HCT116 (cell line): ENCODE measurements around the gene PCDH9. TPM values are rescaled to one million over a fixed set of nuclear protein-coding genes. Genes with fewer than 3 reads are reported as not detected.

Source experiments
- ATAC-seq: fragments of 200-7000 bp; cut with Tn5 transposase; 2 replicates; pipeline ENCODE4 v1.9.1; 2020; ENCODE audit warnings: mild to moderate bottlenecking, moderate library complexity
- BruUV-seq: library from RNA; stranded (reverse); fragments of 400-500 nt; replicated peaks from 2 replicates; lab custom pipeline; 2021; lab: Mats Ljungman, UMichigan
- CTCF ChIA-PET: fragments of 300-600 bp; sonication (Branson Sonifier 250); formaldehyde crosslinking; loops from one replicate; lab custom pipeline; 2021; ENCODE audit warnings: antibody characterized with exemption; lab: Charles Lee
- POLR2A ChIA-PET: fragments of 300-600, 350-600 bp; sonication (Branson Sonifier 250); formaldehyde crosslinking; loops from one replicate; lab custom pipeline; 2021; ENCODE audit warnings: antibody characterized with exemption; lab: Charles Lee
- RAD21 ChIA-PET, 2 experiments: fragments of 300-600 bp; sonication (Branson Sonifier 250); formaldehyde crosslinking; loops; one replicate each; lab custom pipeline; 2023; ENCODE audit warnings: low total read pairs in 2 of 2; ENCODE audit not compliant: uncharacterized antibody in 2 of 2, unreplicated experiment in 2 of 2, low non-redundant PET in 1 of 2; lab: Charles Lee
- DNase-seq: peaks from one replicate; pipeline ENCODE4 v3.0.0-alpha.2; 2010; ENCODE audit warnings: low read depth, low spot score
- H2AFZ ChIP-seq: fragments of 200-600 bp; shearing (Covaris generic), sonication (generic); 2 replicates; pipeline ENCODE4 v1.6.1; 2017; ENCODE audit warnings: low read depth, mixed run types, mixed read lengths, antibody characterized with exemption, low read length; ENCODE audit not compliant: poor library complexity, severe bottlenecking
- H3K27ac ChIP-seq: 2 replicates; pipeline ENCODE4 v1.5.1; 2012; ENCODE audit warnings: low read depth, low read length
- H3K27me3 ChIP-seq: fragments of 200-600 bp; sonication (generic); 2 replicates; pipeline ENCODE4 v1.6.1; 2016; ENCODE audit warnings: mixed run types, low read length, mixed read lengths; ENCODE audit not compliant: insufficient read depth
- H3K36me3 ChIP-seq, 2 experiments: fragments of 200-500 bp in 1 of 2; fragments of 200-600 bp in 1 of 2; sonication (Bioruptor generic) in 1 of 2; sonication (generic) in 1 of 2; 2 replicates each; pipeline versions ENCODE4 v1.5.1 to v1.6.1; 2014 to 2016; ENCODE audit warnings: low read length in 2 of 2, inconsistent platforms in 1 of 2, mixed read lengths in 1 of 2, mixed run types in 1 of 2; ENCODE audit not compliant: insufficient read depth in 2 of 2, control insufficient read depth in 1 of 2
- H3K4me1 ChIP-seq, 2 experiments: fragments of 200-600 bp in 1 of 2; sonication (generic) in 1 of 2; 2 replicates each; pipeline versions ENCODE4 v1.5.1 to v1.6.1; 2012 to 2017; ENCODE audit warnings: low read length in 2 of 2, inconsistent platforms in 1 of 2, mild to moderate bottlenecking in 1 of 2, mixed read lengths in 1 of 2, mixed run types in 1 of 2, moderate library complexity in 1 of 2; ENCODE audit not compliant: insufficient read depth in 2 of 2, control insufficient read depth in 1 of 2
- H3K4me2 ChIP-seq: fragments of 200-600 bp; sonication (generic); 2 replicates; pipeline ENCODE4 v1.6.1; 2017; ENCODE audit warnings: mixed run types, low read length, mixed read lengths
- H3K4me3 ChIP-seq, 2 experiments: fragments of 200-600 bp in 1 of 2; sonication (generic) in 1 of 2; replicated peaks in 1 of 2; 2 replicates each; pipeline ENCODE4 v1.5.1; 2011 to 2016; ENCODE audit warnings: low read length in 2 of 2, control low read depth in 1 of 2, low read depth in 1 of 2, mild to moderate bottlenecking in 1 of 2, mixed read lengths in 1 of 2, mixed run types in 1 of 2
- H3K79me2 ChIP-seq: fragments of 200-600 bp; sonication (generic); 2 replicates; pipeline ENCODE4 v1.6.1; 2017; ENCODE audit warnings: mild to moderate bottlenecking, mixed run types, low read length, moderate library complexity, mixed read lengths; ENCODE audit not compliant: insufficient read depth
- H3K9ac ChIP-seq: fragments of 200-600 bp; sonication (generic); 2 replicates; pipeline ENCODE4 v1.6.1; 2016; ENCODE audit warnings: low read length, mixed read lengths
- H3K9me2 ChIP-seq: fragments of 200-600 bp; sonication (generic), shearing (Covaris generic); 2 replicates; pipeline ENCODE4 v1.6.1; 2017; ENCODE audit warnings: mixed run types, mild to moderate bottlenecking, moderate library complexity; ENCODE audit not compliant: insufficient read depth
- H3K9me3 ChIP-seq, 2 experiments: fragments of 200-500 bp in 1 of 2; fragments of 200-600 bp in 1 of 2; sonication (Bioruptor generic) in 1 of 2; sonication (generic) in 1 of 2; 2 replicates each; pipeline ENCODE4 v1.6.1; 2014 to 2017; ENCODE audit warnings: low read length in 2 of 2, mixed read lengths in 2 of 2, inconsistent platforms in 1 of 2, low read depth in 1 of 2, mild to moderate bottlenecking in 1 of 2, mixed run types in 1 of 2, moderate library complexity in 1 of 2; ENCODE audit not compliant: control insufficient read depth in 1 of 2, insufficient read depth in 1 of 2
- H4K20me1 ChIP-seq: fragments of 200-600 bp; sonication (generic), shearing (Covaris generic); 2 replicates; pipeline ENCODE4 v1.6.1; 2017; ENCODE audit warnings: mixed run types, mild to moderate bottlenecking, moderate library complexity; ENCODE audit not compliant: insufficient read depth
- CBX3 ChIP-seq: IDR thresholded peaks from 2 replicates; pipeline ENCODE4 v1.6.1; 2012; ENCODE audit warnings: low read depth
- EZH2phosphoT487 ChIP-seq: fragments of 200-600 bp; IDR thresholded peaks from 2 replicates; pipeline ENCODE4 v1.6.1; 2018; ENCODE audit warnings: antibody characterized with exemption, borderline replicate concordance
- POLR2A ChIP-seq: IDR thresholded peaks from 2 replicates; pipeline ENCODE4 v1.7.0; 2011; ENCODE audit warnings: borderline replicate concordance; ENCODE audit not compliant: insufficient read depth, insufficient read length; ENCODE audit errors: extremely low read depth
- POLR2AphosphoS5 ChIP-seq: IDR thresholded peaks from 2 replicates; pipeline ENCODE4 v1.6.1; 2011; ENCODE audit warnings: mild to moderate bottlenecking, low read depth, low read length, moderate library complexity
- RAD21 ChIP-seq: IDR thresholded peaks from 2 replicates; pipeline ENCODE4 v1.6.1; 2012; ENCODE audit warnings: low read depth, mild to moderate bottlenecking
- SIN3A ChIP-seq: IDR thresholded peaks from 2 replicates; pipeline ENCODE4 v1.6.1; 2012; ENCODE audit warnings: low read depth
- SRF ChIP-seq: IDR thresholded peaks from 2 replicates; pipeline ENCODE4 v1.6.1; 2012; ENCODE audit warnings: low read depth
- intact Hi-C: fragments of 100-400 bp; cut with micrococcal nuclease; formaldehyde crosslinking; loops from 2 replicates; pipeline ENCODE4 v1.10.0; 2022
- total RNA-seq: library from RNA; stranded (reverse); gene quantifications from one replicate; pipeline ENCODE4 v1.2.1, GENCODE V29; 2021; ENCODE audit not compliant: unreplicated experiment
- TF ChIP-seq, protein P1 (sequence below): IDR thresholded peaks from 2 replicates; pipeline ENCODE4 v1.6.1; 2012; ENCODE audit warnings: low read depth
- TF ChIP-seq, protein P2 (sequence below): IDR thresholded peaks from 2 replicates; pipeline ENCODE4 v1.6.1; 2012

Gene PCDH9
- total RNA-seq, 1 experiment from 2014 or later, result 0.02 TPM

DNA sequence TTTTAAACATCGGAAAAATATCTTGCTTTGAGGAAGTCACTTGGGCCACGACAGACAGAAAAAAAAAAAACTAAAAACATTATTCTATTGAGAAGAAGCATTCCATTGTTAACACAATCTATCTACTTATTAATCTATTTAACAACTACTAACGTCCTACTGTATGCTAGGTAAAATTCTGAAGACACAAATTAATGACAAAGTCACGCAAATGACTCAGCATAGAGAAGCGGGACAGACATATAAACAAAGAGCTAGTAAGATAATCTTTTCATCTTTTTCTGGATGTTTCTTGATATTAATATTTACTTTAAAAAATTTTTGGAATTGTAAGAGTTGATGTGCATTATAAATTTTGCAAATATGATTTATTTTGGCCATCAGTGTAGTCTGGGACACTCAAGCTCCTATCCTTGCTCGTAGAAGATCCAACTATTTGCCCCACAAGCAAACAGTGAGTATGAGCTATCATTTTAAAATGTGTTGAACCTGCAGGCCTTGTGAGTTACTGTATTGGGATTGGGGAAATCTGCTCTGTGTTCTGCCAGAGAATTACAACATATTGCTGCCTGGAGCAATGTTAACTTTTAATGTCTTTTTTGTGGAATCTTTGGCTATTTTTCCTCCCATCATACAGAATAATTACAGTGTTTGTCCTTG is 109.1 kb downstream of the PCDH9 start:
- no TSS peak for BruUV-seq
- ChIA-PET RAD21 (no interaction called here), CTCF (no interaction called here), POLR2A (no interaction called here)
- H3K27me3 ChIP-seq, result no peaks in the 10 kb centered on the region
- DNase-seq (no peak), ATAC-seq (no peak)
- no peak overlapping the region for H3K4me3 ChIP-seq
- no peak overlapping the region for H3K4me2 ChIP-seq
- no peak overlapping the region for H2AFZ ChIP-seq
- no peak overlapping the region for H3K9ac ChIP-seq
- H3K79me2 ChIP-seq, result no peaks in the 10 kb centered on the region
- no peaks in the 10 kb centered on the region for H4K20me1 ChIP-seq
- intact Hi-C loops, result no loop called here
- no peaks in the 10 kb centered on the region for H3K36me3 ChIP-seq
- H3K9me3 ChIP-seq, result no peaks in the 10 kb centered on the region
- no peaks in the 10 kb centered on the region for H3K9me2 ChIP-seq
- no peak overlapping the region for H3K27ac ChIP-seq
- no peaks in the 10 kb centered on the region for H3K4me1 ChIP-seq
- no peak for TF ChIP-seq SIN3A
- TF ChIP-seq CBX3, result no peak
- TF ChIP-seq, protein P1, sequence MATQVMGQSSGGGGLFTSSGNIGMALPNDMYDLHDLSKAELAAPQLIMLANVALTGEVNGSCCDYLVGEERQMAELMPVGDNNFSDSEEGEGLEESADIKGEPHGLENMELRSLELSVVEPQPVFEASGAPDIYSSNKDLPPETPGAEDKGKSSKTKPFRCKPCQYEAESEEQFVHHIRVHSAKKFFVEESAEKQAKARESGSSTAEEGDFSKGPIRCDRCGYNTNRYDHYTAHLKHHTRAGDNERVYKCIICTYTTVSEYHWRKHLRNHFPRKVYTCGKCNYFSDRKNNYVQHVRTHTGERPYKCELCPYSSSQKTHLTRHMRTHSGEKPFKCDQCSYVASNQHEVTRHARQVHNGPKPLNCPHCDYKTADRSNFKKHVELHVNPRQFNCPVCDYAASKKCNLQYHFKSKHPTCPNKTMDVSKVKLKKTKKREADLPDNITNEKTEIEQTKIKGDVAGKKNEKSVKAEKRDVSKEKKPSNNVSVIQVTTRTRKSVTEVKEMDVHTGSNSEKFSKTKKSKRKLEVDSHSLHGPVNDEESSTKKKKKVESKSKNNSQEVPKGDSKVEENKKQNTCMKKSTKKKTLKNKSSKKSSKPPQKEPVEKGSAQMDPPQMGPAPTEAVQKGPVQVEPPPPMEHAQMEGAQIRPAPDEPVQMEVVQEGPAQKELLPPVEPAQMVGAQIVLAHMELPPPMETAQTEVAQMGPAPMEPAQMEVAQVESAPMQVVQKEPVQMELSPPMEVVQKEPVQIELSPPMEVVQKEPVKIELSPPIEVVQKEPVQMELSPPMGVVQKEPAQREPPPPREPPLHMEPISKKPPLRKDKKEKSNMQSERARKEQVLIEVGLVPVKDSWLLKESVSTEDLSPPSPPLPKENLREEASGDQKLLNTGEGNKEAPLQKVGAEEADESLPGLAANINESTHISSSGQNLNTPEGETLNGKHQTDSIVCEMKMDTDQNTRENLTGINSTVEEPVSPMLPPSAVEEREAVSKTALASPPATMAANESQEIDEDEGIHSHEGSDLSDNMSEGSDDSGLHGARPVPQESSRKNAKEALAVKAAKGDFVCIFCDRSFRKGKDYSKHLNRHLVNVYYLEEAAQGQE, result no peak
- TF ChIP-seq RAD21, result no peak
- no peak for TF ChIP-seq POLR2AphosphoS5
- TF ChIP-seq EZH2phosphoT487, result no peak
- no peak for TF ChIP-seq SRF
- no peak for TF ChIP-seq POLR2A
- TF ChIP-seq, protein P2, sequence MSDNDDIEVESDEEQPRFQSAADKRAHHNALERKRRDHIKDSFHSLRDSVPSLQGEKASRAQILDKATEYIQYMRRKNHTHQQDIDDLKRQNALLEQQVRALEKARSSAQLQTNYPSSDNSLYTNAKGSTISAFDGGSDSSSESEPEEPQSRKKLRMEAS, result no peak
